Activated CD4-positive, alpha-beta memory T cell treated with anti-CD3 and anti-CD28 coated beads, Interleukin-2, amount 10 ng/mL, durations not matched to agents 7 days and 5 days (primary cell): ENCODE data around the gene TNIP1. TPM values are rescaled to one million over a fixed set of nuclear protein-coding genes. Genes with fewer than 3 reads are reported as not detected.

ENCODE experiments used
- CTCF ChIA-PET: fragments of 350-600 bp; sonication (Branson Sonifier 250); formaldehyde crosslinking; loops from one replicate; lab custom pipeline; 2021; ENCODE audit warnings: antibody characterized with exemption, inconsistent platforms; lab: Charles Lee
- POLR2A ChIA-PET: fragments of 350-600 bp; sonication (Branson Sonifier 250); formaldehyde crosslinking; loops from one replicate; lab custom pipeline; 2021; ENCODE audit warnings: antibody characterized with exemption; lab: Charles Lee
- DNase-seq: peaks from one replicate; pipeline ENCODE4 v3.0.0-alpha.2; 2020
- H3K27ac Mint-ChIP-seq: one replicate; pipeline ENCODE4 v1.8.0; 2021; ENCODE audit warnings: mild to moderate bottlenecking, mixed read lengths
- H3K27me3 Mint-ChIP-seq: one replicate; pipeline ENCODE4 v1.8.0; 2021; ENCODE audit warnings: mixed read lengths
- H3K36me3 Mint-ChIP-seq: one replicate; pipeline ENCODE4 v1.8.0; 2021; ENCODE audit warnings: low read depth, mixed read lengths
- H3K4me1 Mint-ChIP-seq: one replicate; pipeline ENCODE4 v1.8.0; 2021; ENCODE audit warnings: mixed read lengths
- H3K4me3 Mint-ChIP-seq: one replicate; pipeline ENCODE4 v1.8.0; 2021; ENCODE audit warnings: mild to moderate bottlenecking, mixed read lengths
- H3K9me3 Mint-ChIP-seq: one replicate; pipeline ENCODE4 v1.8.0; 2021; ENCODE audit warnings: mixed read lengths
- total RNA-seq, 2 experiments: library from RNA; stranded (reverse); gene quantifications; one replicate each; pipeline ENCODE4 v1.2.3, GENCODE V29; 2021

Gene TNIP1
- total RNA-seq, 2 experiments from 2014 or later = 188 to 201 TPM

GRCh38 chr5:151023047-151023615 lies 57.7 kb downstream of the TNIP1 start:
- Mint-ChIP-seq H3K27me3 (peaks cover 8% of the 10 kb centered on the region), H3K9me3 (no peaks in the 10 kb centered on the region), H3K4me1 (peaks cover 9% of the 10 kb centered on the region), H3K27ac (no peak overlapping the region), H3K4me3 (no peak overlapping the region), H3K36me3 (peaks cover 35% of the 10 kb centered on the region)
- POLR2A ChIA-PET = no interaction called here
- CTCF ChIA-PET = no interaction called here
- DNase-seq = no peak

GRCh38 chr5:151022511-151023018 lies 58.3 kb downstream of the TNIP1 start:
- Mint-ChIP-seq H3K4me3 (no peak overlapping the region), H3K36me3 (peaks cover 35% of the 10 kb centered on the region), H3K27me3 (peaks cover 8% of the 10 kb centered on the region), H3K9me3 (no peaks in the 10 kb centered on the region), H3K27ac (no peak overlapping the region), H3K4me1 (peaks cover 9% of the 10 kb centered on the region)
- ChIA-PET CTCF (no interaction called here), POLR2A (no interaction called here)
- no peak for DNase-seq

- ChIA-PET CTCF (no interaction called here), POLR2A (no interaction called here)
- Mint-ChIP-seq H3K4me3 (no peak overlapping the region), H3K27ac (no peak overlapping the region), H3K36me3 (peaks cover 35% of the 10 kb centered on the region), H3K27me3 (peaks cover 8% of the 10 kb centered on the region), H3K4me1 (peaks cover 9% of the 10 kb centered on the region), H3K9me3 (no peaks in the 10 kb centered on the region)
- DNase-seq = no peak
Observed at GRCh38 chr5:151021746-151022145, 59.1 kb downstream of the TNIP1 start.

- ChIA-PET POLR2A (no interaction called here), CTCF (interaction anchor here (0.9 to 1.2 kb wide), 2 partner anchors 29 to 95 kb away, joined by 3 to 4 read pairs; no protein-coding TSS in a partner anchor)
- Mint-ChIP-seq H3K27me3 (peaks cover 8% of the 10 kb centered on the region), H3K4me3 (no peak within 1 kb of the TSS), H3K9me3 (no peaks in the 10 kb centered on the region), H3K36me3 (peaks cover 27% of the 10 kb centered on the region), H3K27ac (no peak within 1 kb of the TSS), H3K4me1 (peaks cover 12% of the 10 kb centered on the region)
- DNase-seq = no peak
Observed at GRCh38 chr5:151020304-151021110, 60.3 kb downstream of the TNIP1 start, which contains the start of gene GPX3. Gene GPX3 (plus strand): TSS chr5:151020591. CDS start chr5:151020655, 64 bp downstream.

GRCh38 chr5:151019331-151019730 lies 61.5 kb downstream of the TNIP1 start:
- POLR2A ChIA-PET = no interaction called here
- peaks cover 19% of the 10 kb centered on the region for H3K36me3 Mint-ChIP-seq
- H3K27me3 Mint-ChIP-seq = peaks cover 8% of the 10 kb centered on the region
- no peak overlapping the region for H3K27ac Mint-ChIP-seq
- CTCF ChIA-PET = no interaction called here
- no peaks in the 10 kb centered on the region for H3K9me3 Mint-ChIP-seq
- peaks cover 14% of the 10 kb centered on the region for H3K4me1 Mint-ChIP-seq
- DNase-seq = no peak
- no peak overlapping the region for H3K4me3 Mint-ChIP-seq

GRCh38 chr5:151018846-151019245 lies 62.0 kb downstream of the TNIP1 start:
- ChIA-PET POLR2A (no interaction called here), CTCF (no interaction called here)
- no peak for DNase-seq
- Mint-ChIP-seq H3K36me3 (peaks cover 16% of the 10 kb centered on the region), H3K4me3 (no peak overlapping the region), H3K9me3 (no peaks in the 10 kb centered on the region), H3K4me1 (peaks cover 14% of the 10 kb centered on the region), H3K27ac (no peak overlapping the region), H3K27me3 (peaks cover 8% of the 10 kb centered on the region)

- CTCF ChIA-PET = no interaction called here
- H3K9me3 Mint-ChIP-seq = no peaks in the 10 kb centered on the region
- POLR2A ChIA-PET = no interaction called here
- peaks cover 14% of the 10 kb centered on the region for H3K4me1 Mint-ChIP-seq
- no peak overlapping the region for H3K27ac Mint-ChIP-seq
- H3K4me3 Mint-ChIP-seq = no peak overlapping the region
- DNase-seq = no peak
- H3K27me3 Mint-ChIP-seq = peaks cover 8% of the 10 kb centered on the region
- H3K36me3 Mint-ChIP-seq = peaks cover 15% of the 10 kb centered on the region
Observed at GRCh38 chr5:151017897-151018296, 62.9 kb downstream of the TNIP1 start.

GRCh38 chr5:151016700-151017099 lies 64.1 kb downstream of the TNIP1 start:
- Mint-ChIP-seq H3K4me3 (no peak overlapping the region), H3K4me1 (peaks cover 14% of the 10 kb centered on the region), H3K27ac (no peak overlapping the region), H3K9me3 (no peaks in the 10 kb centered on the region), H3K36me3 (peaks cover 7% of the 10 kb centered on the region), H3K27me3 (peaks cover 8% of the 10 kb centered on the region)
- ChIA-PET POLR2A (no interaction called here), CTCF (interaction anchor here (0.6 kb wide), 1 partner anchor 60 kb away, joined by 3 read pairs; no protein-coding TSS in a partner anchor)
- DNase-seq = no peak

GRCh38 chr5:151015974-151016587 lies 64.8 kb downstream of the TNIP1 start:
- Mint-ChIP-seq H3K9me3 (no peaks in the 10 kb centered on the region), H3K4me3 (no peak overlapping the region), H3K36me3 (peaks cover 6% of the 10 kb centered on the region), H3K4me1 (peaks cover 14% of the 10 kb centered on the region), H3K27me3 (peaks cover 6% of the 10 kb centered on the region), H3K27ac (no peak overlapping the region)
- POLR2A ChIA-PET = no interaction called here
- CTCF ChIA-PET = no interaction called here
- DNase-seq = no peak

GRCh38 chr5:151014680-151015343 lies 66.0 kb downstream of the TNIP1 start:
- Mint-ChIP-seq H3K36me3 (peaks cover 3% of the 10 kb centered on the region), H3K4me1 (peaks cover 11% of the 10 kb centered on the region), H3K9me3 (no peaks in the 10 kb centered on the region), H3K4me3 (no peak overlapping the region), H3K27ac (no peak overlapping the region), H3K27me3 (no peaks in the 10 kb centered on the region)
- no peak for DNase-seq
- CTCF ChIA-PET = no interaction called here
- POLR2A ChIA-PET = no interaction called here

GRCh38 chr5:151012862-151013261 lies 68.0 kb downstream of the TNIP1 start:
- Mint-ChIP-seq H3K27me3 (no peaks in the 10 kb centered on the region), H3K4me1 (peaks cover 5% of the 10 kb centered on the region), H3K27ac (no peak overlapping the region), H3K9me3 (no peaks in the 10 kb centered on the region), H3K36me3 (peaks cover 3% of the 10 kb centered on the region), H3K4me3 (no peak overlapping the region)
- CTCF ChIA-PET = no interaction called here
- no peak for DNase-seq
- POLR2A ChIA-PET = no interaction called here

GRCh38 chr5:151008906-151009305 lies 71.9 kb downstream of the TNIP1 start:
- DNase-seq = no peak
- H3K36me3 Mint-ChIP-seq = no peaks in the 10 kb centered on the region
- no peaks in the 10 kb centered on the region for H3K9me3 Mint-ChIP-seq
- no peak overlapping the region for H3K27ac Mint-ChIP-seq
- H3K27me3 Mint-ChIP-seq = no peaks in the 10 kb centered on the region
- no peak overlapping the region for H3K4me3 Mint-ChIP-seq
- ChIA-PET CTCF (interaction anchor here (0.6 kb wide), 1 partner anchor 133 kb away, joined by 3 read pairs; no protein-coding TSS in a partner anchor), POLR2A (no interaction called here)
- no peaks in the 10 kb centered on the region for H3K4me1 Mint-ChIP-seq

GRCh38 chr5:151008210-151008491 lies 72.7 kb downstream of the TNIP1 start:
- Mint-ChIP-seq H3K27ac (no peak overlapping the region), H3K36me3 (no peaks in the 10 kb centered on the region), H3K27me3 (no peaks in the 10 kb centered on the region), H3K4me3 (no peak overlapping the region), H3K9me3 (no peaks in the 10 kb centered on the region), H3K4me1 (no peaks in the 10 kb centered on the region)
- DNase-seq = no peak
- POLR2A ChIA-PET = no interaction called here
- CTCF ChIA-PET = no interaction called here
